Measurements from ENCODE around the gene WDPCP. TPM values are rescaled to one million over a fixed set of nuclear protein-coding genes. Genes with fewer than 3 reads are reported as not detected.
"Not testable (repeated sequence)": the region's sequence is repeated elsewhere in the genome, so short reads cannot be mapped to it uniquely, and the experiment has no call there.

WDPCP gene
- total and polyA plus RNA-seq, 2 donors (not counting 1 experiment from before 2014, with no cell fraction given) = 5.6 to 22.8 TPM

DNA sequence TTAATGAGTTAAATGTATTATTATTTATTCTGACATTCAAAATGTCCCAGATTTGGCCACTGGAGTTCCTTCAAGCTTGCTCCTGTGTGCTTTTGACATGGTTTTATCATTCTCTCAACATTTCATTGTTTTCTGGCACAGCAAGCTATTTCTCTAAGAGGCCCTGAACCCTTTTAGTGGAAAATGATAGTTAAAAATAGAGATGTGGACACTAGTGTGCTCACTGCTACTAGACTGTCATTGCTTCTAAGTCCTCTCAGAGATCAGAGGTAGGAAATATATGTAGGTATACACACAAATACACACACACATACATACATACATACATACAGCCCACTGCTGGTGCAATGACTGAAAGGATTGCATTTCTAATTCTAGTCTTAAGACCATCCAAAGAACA, 25.5 kb downstream of the WDPCP start:
- Histone ChIP-seq H3K4me2 (replicated peaks; ENCODE audit: low read depth, low read length, poor library complexity, severe bottlenecking) (no peak overlapping the region), H3K27me3 (replicated peaks in 1 of 4; ENCODE audit: control extremely low read depth in 1 of 4, control insufficient read depth in 3 of 4, insufficient read depth in 4 of 4, low read length in 3 of 4) (no peaks in the 10 kb centered on the region), H3K79me2 (ENCODE audit: control insufficient read depth, insufficient read depth, low read length) (peaks cover 3% of the 10 kb centered on the region), H4K20me1 (ENCODE audit: control insufficient read depth, insufficient read depth, low read length, poor library complexity, severe bottlenecking) (no peaks in the 10 kb centered on the region), H3K9ac (ENCODE audit: low read length) (no peak overlapping the region), H3K4me1 (ENCODE audit: control insufficient read depth in 2 of 2, insufficient read depth in 2 of 2, low read length in 2 of 2) (no peaks in the 10 kb centered on the region), H3K36me3 (replicated peaks in 1 of 2; ENCODE audit: control extremely low read depth in 1 of 2, control insufficient read depth in 1 of 2, extremely low read depth in 1 of 2, insufficient read depth in 2 of 2, low read length in 1 of 2) (peaks cover 0 to 3% of the 10 kb centered on the region in 2 experiments), H3K27ac (ENCODE audit: low read length in 2 of 2) (no peak overlapping the region), H3K4me3 (ENCODE audit: control extremely low read depth in 1 of 5, extremely low read depth in 1 of 5, insufficient read depth in 1 of 5, low read depth in 2 of 5, low read length in 4 of 5) (no peak overlapping the region), H2AFZ (ENCODE audit: insufficient read depth, low read depth, low read length, poor library complexity, severe bottlenecking) (no peak overlapping the region), H3K9me3 (ENCODE audit: control extremely low read depth in 1 of 3, control insufficient read depth in 2 of 3, insufficient read depth in 1 of 3, low read length in 2 of 3) (peaks cover 6 to 23% (median 12%) of the 10 kb centered on the region in 3 donors)
- Mint-ChIP-seq H3K27ac (no peak overlapping the region), H3K27me3 (no peaks in the 10 kb centered on the region), H3K4me1 (no peaks in the 10 kb centered on the region), H3K9me3 (ENCODE audit: insufficient read depth) (peaks cover 11% of the 10 kb centered on the region), H3K4me3 (no peak overlapping the region)
- CTCF ChIA-PET = no interaction called here
- TF ChIP-seq EZH2 (IDR thresholded peaks at IDR 0.05; ENCODE audit: borderline replicate concordance, insufficient read depth, low read depth, low read length, poor library complexity, severe bottlenecking) (no peak), CTCF (IDR thresholded peaks at IDR 0.05) (no peak)
- ATAC-seq (ENCODE audit: low read depth) (no peak), DNase-seq (no peak)
- POLR2A ChIA-PET = no interaction called here
- intact Hi-C loops (cut with micrococcal nuclease) = no loop called here

DNA sequence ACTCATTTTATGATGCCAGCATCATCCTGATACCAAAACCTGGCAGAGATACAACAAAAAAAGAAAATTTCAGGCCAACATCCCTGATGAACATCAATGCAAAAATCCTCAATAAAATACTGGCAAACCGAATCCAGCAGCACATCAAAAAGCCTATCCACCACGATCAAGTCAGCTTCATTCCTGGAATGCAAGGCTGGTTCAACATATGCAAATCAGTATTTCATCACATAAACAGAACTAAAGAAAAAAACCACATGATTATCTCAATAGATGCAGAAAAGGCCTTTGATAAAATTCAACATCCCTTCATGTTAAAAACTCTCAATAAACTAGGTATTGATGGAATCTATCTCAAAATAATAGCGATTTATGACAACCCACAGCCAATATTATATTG, 29.4 kb downstream of the WDPCP start:
- H3K4me1 ChIP-seq (ENCODE audit: control insufficient read depth in 2 of 2, insufficient read depth in 2 of 2, low read length in 2 of 2); H3K4me1 Mint-ChIP-seq; H3K4me2 ChIP-seq (replicated peaks; ENCODE audit: low read depth, low read length, poor library complexity, severe bottlenecking); intact Hi-C loops (cut with micrococcal nuclease); H3K36me3 ChIP-seq (replicated peaks in 1 of 2; ENCODE audit: control extremely low read depth in 1 of 2, control insufficient read depth in 1 of 2, extremely low read depth in 1 of 2, insufficient read depth in 2 of 2, low read length in 1 of 2); H3K27ac ChIP-seq (ENCODE audit: low read length in 2 of 2); CTCF ChIA-PET; H2AFZ ChIP-seq (ENCODE audit: insufficient read depth, low read depth, low read length, poor library complexity, severe bottlenecking); H3K27me3 ChIP-seq (replicated peaks in 1 of 4; ENCODE audit: control extremely low read depth in 1 of 4, control insufficient read depth in 3 of 4, insufficient read depth in 4 of 4, low read length in 3 of 4); H3K27ac Mint-ChIP-seq; ATAC-seq (ENCODE audit: low read depth); H3K9ac ChIP-seq (ENCODE audit: low read length); DNase-seq; POLR2A ChIA-PET; H3K79me2 ChIP-seq (ENCODE audit: control insufficient read depth, insufficient read depth, low read length); H3K27me3 Mint-ChIP-seq; H3K4me3 ChIP-seq (ENCODE audit: control extremely low read depth in 1 of 5, extremely low read depth in 1 of 5, insufficient read depth in 1 of 5, low read depth in 2 of 5, low read length in 4 of 5); H4K20me1 ChIP-seq (ENCODE audit: control insufficient read depth, insufficient read depth, low read length, poor library complexity, severe bottlenecking); H3K4me3 Mint-ChIP-seq: not testable (repeated sequence)
- WGBS (ENCODE audit: insufficient coverage) = 94% methylated on average over 2 of the region's 3 CpGs
- H3K9me3 ChIP-seq (ENCODE audit: control extremely low read depth in 1 of 3, control insufficient read depth in 2 of 3, insufficient read depth in 1 of 3, low read length in 2 of 3) = peaks cover 0 to 26% (median 5%) of the 10 kb centered on the region in 3 donors
- H3K9me3 Mint-ChIP-seq (ENCODE audit: insufficient read depth) = peaks cover 21% of the 10 kb centered on the region

DNA sequence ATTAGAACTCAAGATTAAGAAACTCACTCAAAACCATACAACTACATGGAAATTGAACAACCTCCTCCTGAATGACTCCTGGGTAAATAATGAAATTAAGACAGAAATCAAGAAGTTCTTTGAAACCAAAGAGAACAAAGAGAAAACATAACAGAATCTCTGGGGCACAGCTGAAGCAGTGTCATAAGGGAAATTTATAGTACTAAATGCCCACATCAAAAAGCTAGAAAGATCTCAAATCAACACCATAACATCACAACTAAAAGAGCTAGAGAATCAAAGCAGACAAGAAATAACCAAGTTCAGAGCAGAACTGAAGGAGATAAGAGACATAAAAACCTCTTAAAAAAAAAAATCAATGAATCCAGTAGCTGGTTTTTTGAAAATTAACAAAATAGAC, 30.5 kb downstream of the WDPCP start:
- H3K9ac ChIP-seq (ENCODE audit: low read length); DNase-seq; H3K27me3 Mint-ChIP-seq; H4K20me1 ChIP-seq (ENCODE audit: control insufficient read depth, insufficient read depth, low read length, poor library complexity, severe bottlenecking); H3K4me2 ChIP-seq (replicated peaks; ENCODE audit: low read depth, low read length, poor library complexity, severe bottlenecking); H3K4me3 Mint-ChIP-seq; H3K4me1 Mint-ChIP-seq; H3K27ac ChIP-seq (ENCODE audit: low read length in 2 of 2); CTCF ChIA-PET; H3K36me3 ChIP-seq (replicated peaks in 1 of 2; ENCODE audit: control extremely low read depth in 1 of 2, control insufficient read depth in 1 of 2, extremely low read depth in 1 of 2, insufficient read depth in 2 of 2, low read length in 1 of 2); POLR2A ChIA-PET; H3K27me3 ChIP-seq (replicated peaks in 1 of 4; ENCODE audit: control extremely low read depth in 1 of 4, control insufficient read depth in 3 of 4, insufficient read depth in 4 of 4, low read length in 3 of 4); H3K79me2 ChIP-seq (ENCODE audit: control insufficient read depth, insufficient read depth, low read length); intact Hi-C loops (cut with micrococcal nuclease); H2AFZ ChIP-seq (ENCODE audit: insufficient read depth, low read depth, low read length, poor library complexity, severe bottlenecking); H3K4me1 ChIP-seq (ENCODE audit: control insufficient read depth in 2 of 2, insufficient read depth in 2 of 2, low read length in 2 of 2); H3K4me3 ChIP-seq (ENCODE audit: control extremely low read depth in 1 of 5, extremely low read depth in 1 of 5, insufficient read depth in 1 of 5, low read depth in 2 of 5, low read length in 4 of 5); H3K27ac Mint-ChIP-seq; ATAC-seq (ENCODE audit: low read depth): not testable (repeated sequence)
- H3K9me3 ChIP-seq (ENCODE audit: control extremely low read depth in 1 of 3, control insufficient read depth in 2 of 3, insufficient read depth in 1 of 3, low read length in 2 of 3) = peaks cover 0 to 26% (median 5%) of the 10 kb centered on the region in 3 donors
- peaks cover 21% of the 10 kb centered on the region for H3K9me3 Mint-ChIP-seq (ENCODE audit: insufficient read depth)

Data from B cell (primary cell).